ENCODE results near the gene RAN. TPM values are rescaled to one million over a fixed set of nuclear protein-coding genes. Genes with fewer than 3 reads are reported as not detected.

RAN gene
- total and polyA plus RNA-seq, 3 donors from 2014 or later = 289 to 966 (median 304) TPM

DNA sequence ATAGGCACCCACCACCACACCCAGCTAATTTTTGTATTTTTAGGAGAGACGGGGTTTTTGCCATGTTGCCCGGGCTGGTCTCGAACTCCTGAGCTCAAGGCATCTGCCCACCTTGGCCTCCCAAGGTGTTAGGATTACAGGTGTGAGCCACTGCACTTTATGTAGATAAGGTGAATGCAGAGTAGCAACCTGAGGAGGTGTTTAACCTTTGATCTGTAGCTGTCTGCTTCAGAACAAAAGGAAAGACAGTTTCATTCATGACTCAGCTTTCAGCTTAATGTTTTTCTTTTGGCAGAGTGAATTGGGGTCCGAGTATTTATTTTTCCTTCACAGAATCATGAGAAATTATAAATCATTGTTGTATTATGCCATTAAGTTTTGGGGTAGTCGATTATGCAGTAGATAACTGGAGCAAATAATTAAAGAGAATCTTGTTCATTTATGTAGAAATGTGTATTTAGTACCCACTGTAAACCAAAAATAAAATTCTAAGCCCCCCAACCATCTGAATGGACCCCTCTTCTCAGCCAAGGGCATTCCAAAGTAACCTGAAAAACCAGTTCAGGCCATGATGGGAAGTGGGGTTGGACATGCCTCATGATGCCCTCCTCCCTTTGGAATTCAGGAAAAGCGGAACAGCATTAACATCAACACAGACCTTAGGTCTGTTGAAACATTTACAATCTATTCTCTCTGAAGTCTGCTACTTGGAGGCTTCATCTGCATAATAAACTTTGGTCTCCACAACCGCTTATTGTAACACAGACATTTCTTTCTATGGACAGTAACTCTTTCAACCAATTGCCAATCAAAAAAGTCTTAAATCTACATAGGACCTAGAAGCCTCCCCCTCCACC, 22.1 kb upstream of the RAN start:
- Histone ChIP-seq H3K36me3 (ENCODE audit: low read depth, missing control alignments) (no peaks in the 10 kb centered on the region), H3K27ac (no peak overlapping the region), H3K9me3 (no peaks in the 10 kb centered on the region), H3K4me1 (peaks cover 11% of the 10 kb centered on the region), H3K27me3 (no peaks in the 10 kb centered on the region), H3K4me3 (no peak overlapping the region)
- no peak for TF ChIP-seq POLR2A (IDR thresholded peaks at IDR 0.05)
- TF ChIP-seq, protein P1, sequence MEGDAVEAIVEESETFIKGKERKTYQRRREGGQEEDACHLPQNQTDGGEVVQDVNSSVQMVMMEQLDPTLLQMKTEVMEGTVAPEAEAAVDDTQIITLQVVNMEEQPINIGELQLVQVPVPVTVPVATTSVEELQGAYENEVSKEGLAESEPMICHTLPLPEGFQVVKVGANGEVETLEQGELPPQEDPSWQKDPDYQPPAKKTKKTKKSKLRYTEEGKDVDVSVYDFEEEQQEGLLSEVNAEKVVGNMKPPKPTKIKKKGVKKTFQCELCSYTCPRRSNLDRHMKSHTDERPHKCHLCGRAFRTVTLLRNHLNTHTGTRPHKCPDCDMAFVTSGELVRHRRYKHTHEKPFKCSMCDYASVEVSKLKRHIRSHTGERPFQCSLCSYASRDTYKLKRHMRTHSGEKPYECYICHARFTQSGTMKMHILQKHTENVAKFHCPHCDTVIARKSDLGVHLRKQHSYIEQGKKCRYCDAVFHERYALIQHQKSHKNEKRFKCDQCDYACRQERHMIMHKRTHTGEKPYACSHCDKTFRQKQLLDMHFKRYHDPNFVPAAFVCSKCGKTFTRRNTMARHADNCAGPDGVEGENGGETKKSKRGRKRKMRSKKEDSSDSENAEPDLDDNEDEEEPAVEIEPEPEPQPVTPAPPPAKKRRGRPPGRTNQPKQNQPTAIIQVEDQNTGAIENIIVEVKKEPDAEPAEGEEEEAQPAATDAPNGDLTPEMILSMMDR (IDR thresholded peaks at IDR 0.05) = no peak
- DNase-seq = no peak
- intact Hi-C loops (cut with DNase I; ENCODE audit: low total_unique reads) = no loop called here
- WGBS, 2 donors = 70 to 76% methylated on average over 7 of the region's 7 CpGs

DNA sequence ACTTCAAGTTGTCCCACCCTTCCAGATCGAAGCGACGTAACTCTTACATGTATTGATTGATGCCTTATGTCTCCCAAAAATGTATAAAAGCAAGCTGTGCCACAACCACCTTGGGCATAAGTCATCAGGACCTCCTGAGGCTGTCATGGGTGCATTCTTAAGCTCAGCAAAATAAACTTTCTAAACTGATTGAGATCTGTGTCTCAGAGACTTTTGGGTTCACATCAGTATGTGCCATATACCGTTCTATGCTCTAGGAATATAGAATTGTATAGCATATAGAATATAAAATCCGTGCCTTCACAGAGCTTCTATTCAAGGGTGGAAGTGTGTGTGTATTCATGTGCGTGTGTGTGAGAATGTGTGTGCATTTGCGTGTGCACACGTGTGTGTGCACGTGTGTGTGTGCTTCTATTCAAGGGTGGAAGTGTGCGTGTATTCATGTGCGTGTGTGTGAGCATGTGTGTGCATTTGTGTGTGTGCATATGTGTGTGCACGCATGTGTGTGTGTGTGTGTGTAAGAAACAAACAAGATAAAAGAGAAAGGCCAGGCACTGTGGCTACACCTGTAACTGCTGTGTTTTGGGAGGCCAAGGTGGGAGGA, 21.3 kb upstream of the RAN start:
- no peak for DNase-seq
- Histone ChIP-seq H3K4me1 (peaks cover 11% of the 10 kb centered on the region), H3K36me3 (ENCODE audit: low read depth, missing control alignments) (no peaks in the 10 kb centered on the region), H3K4me3 (no peak overlapping the region), H3K27ac (no peak overlapping the region), H3K27me3 (no peaks in the 10 kb centered on the region), H3K9me3 (no peaks in the 10 kb centered on the region)
- intact Hi-C loops (cut with DNase I; ENCODE audit: low total_unique reads) = no loop called here
- 72 to 78% methylated on average over 12 of the region's 12 CpGs for WGBS, 2 donors
- TF ChIP-seq POLR2A (IDR thresholded peaks at IDR 0.05) = no peak

DNA sequence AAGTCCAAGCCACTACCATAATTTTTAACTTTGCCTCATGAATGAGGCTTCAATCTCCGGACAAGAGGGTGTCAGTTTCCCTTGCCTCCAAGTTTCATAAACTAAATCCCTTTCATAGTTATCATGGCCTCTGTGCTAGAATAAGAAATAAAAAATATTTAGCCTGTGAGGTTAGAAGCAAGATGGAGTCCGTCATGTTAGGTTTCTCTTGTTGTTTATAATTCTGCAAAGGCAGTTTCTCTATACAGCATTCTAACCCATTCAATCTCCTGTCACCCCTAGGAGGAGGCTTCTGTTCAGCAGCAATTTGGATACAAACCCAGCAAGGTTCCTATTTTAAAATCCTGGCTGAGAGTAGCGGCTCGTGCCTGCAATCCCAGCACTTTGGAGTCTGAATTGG, 15.8 kb upstream of the RAN start:
- no peak for DNase-seq
- TF ChIP-seq, protein P1 (IDR thresholded peaks at IDR 0.05) = no peak
- no peak for TF ChIP-seq POLR2A (IDR thresholded peaks at IDR 0.05)
- Histone ChIP-seq H3K27ac (no peak overlapping the region), H3K4me3 (no peak overlapping the region), H3K27me3 (no peaks in the 10 kb centered on the region), H3K9me3 (no peaks in the 10 kb centered on the region), H3K36me3 (ENCODE audit: low read depth, missing control alignments) (no peaks in the 10 kb centered on the region), H3K4me1 (no peaks in the 10 kb centered on the region)
- WGBS, 2 donors = 87 to 90% methylated on average over 4 of the region's 4 CpGs
- intact Hi-C loops (cut with DNase I; ENCODE audit: low total_unique reads) = no loop called here

DNA sequence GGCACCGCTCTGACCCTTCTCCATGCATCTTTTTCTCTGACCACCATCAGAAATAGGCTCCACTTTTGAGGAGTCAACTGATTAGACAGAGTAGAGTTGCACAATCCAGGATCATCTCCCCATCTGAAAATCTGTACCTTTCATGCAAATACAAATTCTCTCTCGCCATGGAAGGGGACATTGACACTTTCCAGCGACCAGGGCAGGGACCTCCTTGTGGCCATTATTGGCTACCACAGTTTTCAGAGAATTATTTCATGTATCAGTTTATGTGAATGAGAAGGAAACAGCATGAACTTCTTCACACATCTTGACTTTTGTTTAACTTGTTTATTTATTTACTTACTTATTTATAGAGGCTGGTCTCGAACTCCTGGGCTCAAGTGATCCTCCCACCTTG, 13.8 kb upstream of the RAN start:
- TF ChIP-seq POLR2A (IDR thresholded peaks at IDR 0.05) = no peak
- TF ChIP-seq, protein P1 (IDR thresholded peaks at IDR 0.05) = peak in 1 of 3 experiments; percentile 12
- H3K36me3 ChIP-seq (ENCODE audit: low read depth, missing control alignments) = no peaks in the 10 kb centered on the region
- H3K4me3 ChIP-seq = no peak overlapping the region
- 89 to 90% methylated on average over 4 of the region's 4 CpGs for WGBS, 2 donors
- H3K9me3 ChIP-seq = no peaks in the 10 kb centered on the region
- no peaks in the 10 kb centered on the region for H3K27me3 ChIP-seq
- intact Hi-C loops (cut with DNase I; ENCODE audit: low total_unique reads) = no loop called here
- DNase-seq = no peak
- H3K4me1 ChIP-seq = no peaks in the 10 kb centered on the region
- H3K27ac ChIP-seq = no peak overlapping the region

DNA sequence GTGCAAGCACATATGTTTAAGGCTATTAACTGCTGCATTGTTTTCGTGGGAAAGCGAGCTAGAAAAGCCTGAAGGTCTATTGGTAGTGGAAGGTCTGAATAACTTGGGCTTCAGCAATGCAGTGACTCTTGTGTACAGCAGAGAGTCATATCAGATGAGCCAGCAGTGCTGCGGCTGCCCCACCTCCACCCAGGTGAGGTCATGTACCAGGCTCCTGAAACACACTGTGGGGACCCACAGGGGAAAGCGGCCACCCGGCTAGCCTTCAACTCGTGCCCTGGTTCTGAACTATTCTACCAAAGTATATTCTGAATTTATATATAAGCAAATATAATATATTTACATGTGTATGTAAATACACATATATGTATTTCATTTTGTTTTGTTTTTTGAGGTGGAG, 12.7 kb upstream of the RAN start:
- no peak overlapping the region for H3K4me3 ChIP-seq
- H3K27ac ChIP-seq = no peak overlapping the region
- no peak for DNase-seq
- no peaks in the 10 kb centered on the region for H3K4me1 ChIP-seq
- TF ChIP-seq, protein P1 (IDR thresholded peaks at IDR 0.05) = no peak
- TF ChIP-seq POLR2A (IDR thresholded peaks at IDR 0.05) = no peak
- no peaks in the 10 kb centered on the region for H3K36me3 ChIP-seq (ENCODE audit: low read depth, missing control alignments)
- intact Hi-C loops (cut with DNase I; ENCODE audit: low total_unique reads) = no loop called here
- WGBS, 2 donors = 90 to 92% methylated on average over 6 of the region's 6 CpGs
- no peaks in the 10 kb centered on the region for H3K9me3 ChIP-seq
- H3K27me3 ChIP-seq = no peaks in the 10 kb centered on the region

Data from testis (tissue), 3 donors.